H9 (cell line): ENCODE measurements around the gene ATXN7L3. TPM values are rescaled to one million over a fixed set of nuclear protein-coding genes. Genes with fewer than 3 reads are reported as not detected.

Experiments used
- DNase-seq: peaks from one replicate; pipeline ENCODE4 v3.0.0-alpha.2; 2017
- H2AFZ ChIP-seq: one replicate; pipeline ENCODE4 v1.6.1; 2013; ENCODE audit warnings: mild to moderate bottlenecking, low read length, control low read depth, moderate library complexity
- H2AK5ac ChIP-seq: 2 replicates; pipeline ENCODE4 v1.6.1; 2013; ENCODE audit warnings: low read length, control low read depth, mixed read lengths; ENCODE audit not compliant: insufficient read length
- H2BK120ac ChIP-seq: one replicate; pipeline ENCODE4 v1.6.1; 2013; ENCODE audit warnings: low read depth, mild to moderate bottlenecking, low read length, control low read depth, inconsistent platforms; ENCODE audit not compliant: poor library complexity, severe bottlenecking
- H2BK12ac ChIP-seq: 2 replicates; pipeline ENCODE4 v1.6.1; 2013; ENCODE audit warnings: low read length, control low read depth, mixed read lengths, low read depth; ENCODE audit not compliant: insufficient read length
- H2BK15ac ChIP-seq: 2 replicates; pipeline ENCODE4 v1.6.1; 2013; ENCODE audit warnings: low read depth, low read length, control low read depth
- H2BK20ac ChIP-seq: one replicate; pipeline ENCODE4 v1.6.1; 2013; ENCODE audit warnings: low read depth, mild to moderate bottlenecking, low read length, control low read depth, inconsistent platforms; ENCODE audit not compliant: poor library complexity, severe bottlenecking
- H2BK5ac ChIP-seq: 2 replicates; pipeline ENCODE4 v1.6.1; 2013; ENCODE audit warnings: low read length, control low read depth, mixed read lengths; ENCODE audit not compliant: insufficient read length
- H3K14ac ChIP-seq: 2 replicates; pipeline ENCODE4 v1.6.1; 2013; ENCODE audit warnings: low read length, control low read depth; ENCODE audit not compliant: insufficient read depth
- H3K18ac ChIP-seq: 2 replicates; pipeline ENCODE4 v1.6.1; 2013; ENCODE audit warnings: low read depth, mild to moderate bottlenecking, mixed read lengths, low read length, control low read depth; ENCODE audit not compliant: insufficient read length
- H3K23ac ChIP-seq: 2 replicates; pipeline ENCODE4 v1.6.1; 2013; ENCODE audit warnings: low read length, control low read depth, mixed read lengths, low read depth; ENCODE audit not compliant: insufficient read length
- H3K23me2 ChIP-seq: 2 replicates; pipeline ENCODE4 v1.6.1; 2013; ENCODE audit warnings: low read depth, mild to moderate bottlenecking, mixed read lengths, low read length, control low read depth; ENCODE audit not compliant: insufficient read length, poor library complexity, severe bottlenecking
- H3K27ac ChIP-seq: 2 replicates; pipeline ENCODE4 v1.5.1; 2013; ENCODE audit warnings: low read length, control low read depth, mixed read lengths, low read depth; ENCODE audit not compliant: insufficient read length
- H3K27me3 ChIP-seq: 2 replicates; pipeline ENCODE4 v1.6.1; 2013; ENCODE audit warnings: low read length, control low read depth, inconsistent platforms; ENCODE audit not compliant: insufficient read depth
- H3K4ac ChIP-seq: 2 replicates; pipeline ENCODE4 v1.6.1; 2013; ENCODE audit warnings: low read depth, mild to moderate bottlenecking, control low read depth, inconsistent platforms, low read length, moderate library complexity
- H3K4me1 ChIP-seq: 2 replicates; pipeline ENCODE4 v1.6.1; 2013; ENCODE audit warnings: low read length, control low read depth, inconsistent platforms; ENCODE audit not compliant: insufficient read depth
- H3K4me2 ChIP-seq: 2 replicates; pipeline ENCODE4 v1.6.1; 2013; ENCODE audit warnings: low read length, control low read depth, mixed read lengths; ENCODE audit not compliant: insufficient read length, insufficient read depth
- H3K56ac ChIP-seq: 2 replicates; pipeline ENCODE4 v1.6.1; 2013; ENCODE audit warnings: low read depth, mild to moderate bottlenecking, mixed read lengths, low read length, control low read depth; ENCODE audit not compliant: insufficient read length
- H3K79me1 ChIP-seq: 2 replicates; pipeline ENCODE4 v1.6.1; 2013; ENCODE audit warnings: low read depth, mild to moderate bottlenecking, moderate library complexity, low read length, control low read depth, inconsistent platforms; ENCODE audit not compliant: insufficient read depth, poor library complexity, severe bottlenecking
- H3K79me2 ChIP-seq: 2 replicates; pipeline ENCODE4 v1.6.1; 2013; ENCODE audit warnings: low read length, control low read depth, inconsistent platforms; ENCODE audit not compliant: insufficient read depth
- H3K9ac ChIP-seq: 2 replicates; pipeline ENCODE4 v1.6.1; 2013; ENCODE audit warnings: low read length, control low read depth, mixed read lengths; ENCODE audit not compliant: insufficient read length; ENCODE audit errors: extremely low read depth
- H3K9me3 ChIP-seq: one replicate; pipeline ENCODE4 v1.6.1; 2013; ENCODE audit warnings: low read depth, low read length, inconsistent platforms; ENCODE audit not compliant: control insufficient read depth
- H3T11ph ChIP-seq: one replicate; pipeline ENCODE4 v1.6.1; 2013; ENCODE audit warnings: mild to moderate bottlenecking, low read length, control low read depth, inconsistent platforms
- H4K20me1 ChIP-seq: one replicate; pipeline ENCODE4 v1.6.1; 2013; ENCODE audit not compliant: control insufficient read depth, insufficient read length, insufficient read depth
- H4K5ac ChIP-seq: 2 replicates; pipeline ENCODE4 v1.6.1; 2013; ENCODE audit warnings: low read depth, mild to moderate bottlenecking, mixed read lengths, low read length, control low read depth; ENCODE audit not compliant: insufficient read length
- H4K8ac ChIP-seq: replicated peaks from 2 replicates; pipeline ENCODE4 v1.6.1; 2013; ENCODE audit warnings: low read length, control low read depth, mixed read lengths, low read depth; ENCODE audit not compliant: insufficient read length
- H4K91ac ChIP-seq: 2 replicates; pipeline ENCODE4 v1.6.1; 2013; ENCODE audit warnings: low read depth, mild to moderate bottlenecking, moderate library complexity, mixed read lengths, low read length, control low read depth; ENCODE audit not compliant: insufficient read length
- H3K27ac Mint-ChIP-seq, 3 experiments: 2 replicates in 2 of 3; 3 replicates in 1 of 3; pipeline ENCODE4 v1.8.0; 2020 to 2021; ENCODE audit warnings: mixed read lengths in 3 of 3, mild to moderate bottlenecking in 1 of 3, moderate library complexity in 1 of 3
- H3K27me3 Mint-ChIP-seq: 2 replicates; pipeline ENCODE4 v1.8.0; 2021; ENCODE audit warnings: low read depth, mild to moderate bottlenecking, moderate library complexity, mixed read lengths
- H3K36me3 Mint-ChIP-seq, 3 experiments: 2 replicates in 2 of 3; 3 replicates in 1 of 3; pipeline ENCODE4 v1.8.0; 2020 to 2021; ENCODE audit warnings: low read depth in 3 of 3, mixed read lengths in 3 of 3; ENCODE audit not compliant: insufficient read depth in 1 of 3
- H3K4me1 Mint-ChIP-seq, 2 experiments: 2 replicates each; pipeline ENCODE4 v1.8.0; 2020; ENCODE audit warnings: mixed read lengths in 2 of 2
- H3K4me3 Mint-ChIP-seq, 2 experiments: 2 replicates in 1 of 2; 3 replicates in 1 of 2; pipeline ENCODE4 v1.8.0; 2020 to 2021; ENCODE audit warnings: mild to moderate bottlenecking in 2 of 2, mixed read lengths in 2 of 2, moderate library complexity in 1 of 2
- H3K9me3 Mint-ChIP-seq, 2 experiments: 2 replicates in 1 of 2; 3 replicates in 1 of 2; pipeline ENCODE4 v1.8.0; 2020; ENCODE audit warnings: mild to moderate bottlenecking in 2 of 2, mixed read lengths in 2 of 2, moderate library complexity in 1 of 2
- WGBS: extraction: QIAGEN DNeasy Blood & Tissue Kit; methylation state at CpG from one replicate; pipeline ENCODE4 v1.1.7; 2013; ENCODE audit warnings: missing lambda C conversion rate, low lambda C conversion rate, mixed read lengths; ENCODE audit not compliant: insufficient read length; ENCODE audit errors: extremely low coverage; 5-methylcytosine and 5-hydroxymethylcytosine counted together
- total RNA-seq: library from RNA; stranded (reverse); gene quantifications from 2 replicates; pipeline ENCODE4 v1.2.1, GENCODE V29; 2021
- TF ChIP-seq, protein P1 (sequence below): fragments of 200-600 bp; sonication (generic); conservative IDR thresholded peaks from 3 replicates; pipeline ENCODE4 v1.8.0; 2021; ENCODE audit warnings: antibody characterized with exemption, mild to moderate bottlenecking

ATXN7L3 gene
- total RNA-seq, 1 experiment from 2014 or later = 125 TPM

- Histone ChIP-seq H2BK15ac (no peak overlapping the region), H3K9ac (no peak overlapping the region), H2BK120ac (no peak overlapping the region), H2BK12ac (no peak overlapping the region), H3K4ac (no peak overlapping the region), H4K91ac (no peak overlapping the region), H2BK5ac (no peak overlapping the region), H3K27ac (no peak overlapping the region), H3K4me1 (no peaks in the 10 kb centered on the region), H3K27me3 (no peaks in the 10 kb centered on the region), H4K20me1 (no peaks in the 10 kb centered on the region), H3T11ph (no peak overlapping the region), H3K56ac (no peak overlapping the region), H2AK5ac (no peak overlapping the region), H4K5ac (no peak overlapping the region), H2BK20ac (no peak overlapping the region), H3K18ac (no peak overlapping the region), H3K9me3 (no peaks in the 10 kb centered on the region), H3K79me2 (no peaks in the 10 kb centered on the region), H3K14ac (no peak overlapping the region; the same call in 1 of the 2 replicates), H3K79me1 (no peaks in the 10 kb centered on the region), H4K8ac (no peak overlapping the region), H3K23me2 (no peaks in the 10 kb centered on the region), H3K4me2 (no peak overlapping the region), H3K23ac (no peak overlapping the region), H2AFZ (no peak overlapping the region)
- H3K4me1 Mint-ChIP-seq = no peaks in the 10 kb centered on the region
- peaks cover 0 to 4% (median 0%) of the 10 kb centered on the region in 3 experiments; a peak in 1 of 7 replicates for H3K36me3 Mint-ChIP-seq
- WGBS = no CpG with 5 or more reads among the region's 5 CpGs
- TF ChIP-seq, protein P1, sequence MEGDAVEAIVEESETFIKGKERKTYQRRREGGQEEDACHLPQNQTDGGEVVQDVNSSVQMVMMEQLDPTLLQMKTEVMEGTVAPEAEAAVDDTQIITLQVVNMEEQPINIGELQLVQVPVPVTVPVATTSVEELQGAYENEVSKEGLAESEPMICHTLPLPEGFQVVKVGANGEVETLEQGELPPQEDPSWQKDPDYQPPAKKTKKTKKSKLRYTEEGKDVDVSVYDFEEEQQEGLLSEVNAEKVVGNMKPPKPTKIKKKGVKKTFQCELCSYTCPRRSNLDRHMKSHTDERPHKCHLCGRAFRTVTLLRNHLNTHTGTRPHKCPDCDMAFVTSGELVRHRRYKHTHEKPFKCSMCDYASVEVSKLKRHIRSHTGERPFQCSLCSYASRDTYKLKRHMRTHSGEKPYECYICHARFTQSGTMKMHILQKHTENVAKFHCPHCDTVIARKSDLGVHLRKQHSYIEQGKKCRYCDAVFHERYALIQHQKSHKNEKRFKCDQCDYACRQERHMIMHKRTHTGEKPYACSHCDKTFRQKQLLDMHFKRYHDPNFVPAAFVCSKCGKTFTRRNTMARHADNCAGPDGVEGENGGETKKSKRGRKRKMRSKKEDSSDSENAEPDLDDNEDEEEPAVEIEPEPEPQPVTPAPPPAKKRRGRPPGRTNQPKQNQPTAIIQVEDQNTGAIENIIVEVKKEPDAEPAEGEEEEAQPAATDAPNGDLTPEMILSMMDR = no peak
- no peak overlapping the region for H3K4me3 Mint-ChIP-seq
- H3K27ac Mint-ChIP-seq = no peak overlapping the region
- peaks cover 10% of the 10 kb centered on the region for H3K27me3 Mint-ChIP-seq
- no peak for DNase-seq
- peaks cover 3 to 8% of the 10 kb centered on the region in 2 experiments; a peak in 3 of 5 replicates for H3K9me3 Mint-ChIP-seq
Measured at GRCh38 chr17:44235583-44235936, 35.9 kb upstream of the ATXN7L3 start.
